IMR-90 (cell line): ENCODE results near the gene SSTR1. TPM values are rescaled to one million over a fixed set of nuclear protein-coding genes. Genes with fewer than 3 reads are reported as not detected.
A peak's percentile ranks its signal among the peaks of the same experiment; 100 is the strongest.

Experiments
- ATAC-seq: fragments of 200-7000 bp; cut with Tn5 transposase; 2 replicates; pipeline ENCODE4 v1.9.1; 2020; ENCODE audit warnings: low read depth, mild to moderate bottlenecking, moderate library complexity
- BruUV-seq: library from RNA; stranded (reverse); fragments of 400-500 nt; replicated peaks from 2 replicates; lab custom pipeline; 2021; lab: Mats Ljungman, UMichigan
- CTCF ChIA-PET: fragments of 300-600 bp; formaldehyde crosslinking; extraction: SDS; loops from one replicate; lab custom pipeline; 2021; ENCODE audit warnings: antibody characterized with exemption; lab: Yijun Ruan, JAX
- POLR2A ChIA-PET: fragments of 300-600 bp; sonication (Branson Sonifier 250); formaldehyde crosslinking; loops from one replicate; lab custom pipeline; 2022; ENCODE audit warnings: antibody characterized with exemption; ENCODE audit not compliant: unreplicated experiment; lab: Charles Lee
- DNase-seq: peaks from one replicate; pipeline ENCODE4 v3.0.0; 2013
- H2AFZ ChIP-seq: replicated peaks from 2 replicates; pipeline ENCODE3; 2013; ENCODE audit warnings: low read length, mild to moderate bottlenecking; ENCODE audit not compliant: poor library complexity
- H2AK5ac ChIP-seq: 2 replicates; pipeline ENCODE4 v1.6.1; 2013; ENCODE audit warnings: low read depth, low read length, inconsistent platforms
- H2AK9ac ChIP-seq: replicated peaks from 2 replicates; pipeline ENCODE3; 2013; ENCODE audit warnings: mild to moderate bottlenecking, low read depth, low read length, moderate library complexity; ENCODE audit not compliant: poor library complexity
- H2BK120ac ChIP-seq: 2 replicates; pipeline ENCODE4 v1.6.1; 2013; ENCODE audit warnings: low read depth, low read length, inconsistent platforms
- H2BK15ac ChIP-seq: 3 replicates; pipeline ENCODE4 v1.6.1; 2013; ENCODE audit warnings: low read depth, low read length, inconsistent platforms
- H2BK20ac ChIP-seq: 2 replicates; pipeline ENCODE4 v1.6.1; 2013; ENCODE audit warnings: low read depth, mild to moderate bottlenecking, inconsistent platforms, low read length, moderate library complexity
- H2BK5ac ChIP-seq: 2 replicates; pipeline ENCODE4 v1.6.1; 2013; ENCODE audit warnings: mild to moderate bottlenecking, low read depth, low read length, inconsistent platforms; ENCODE audit not compliant: poor library complexity, severe bottlenecking
- H3K14ac ChIP-seq: replicated peaks from 2 replicates; pipeline ENCODE4 v1.6.1; 2013; ENCODE audit warnings: low read depth, low read length, inconsistent platforms
- H3K18ac ChIP-seq: 2 replicates; pipeline ENCODE4 v1.6.1; 2013; ENCODE audit warnings: low read depth, low read length, control low read depth
- H3K23ac ChIP-seq: 2 replicates; pipeline ENCODE4 v1.6.1; 2013; ENCODE audit warnings: low read depth, low read length, inconsistent platforms
- H3K27ac ChIP-seq: 2 replicates; pipeline ENCODE4 v1.5.1; 2013; ENCODE audit warnings: mild to moderate bottlenecking, control low read depth, low read length; ENCODE audit not compliant: insufficient read depth
- H3K27me3 ChIP-seq: 2 replicates; pipeline ENCODE4 v1.6.1; 2013; ENCODE audit warnings: low read length; ENCODE audit not compliant: control insufficient read depth, insufficient read depth
- H3K36me3 ChIP-seq: 2 replicates; pipeline ENCODE4 v1.6.1; 2013; ENCODE audit warnings: low read length, mixed read lengths; ENCODE audit not compliant: control insufficient read depth, insufficient read depth
- H3K4ac ChIP-seq: 2 replicates; pipeline ENCODE4 v1.6.1; 2013; ENCODE audit warnings: low read depth, low read length, inconsistent platforms
- H3K4me1 ChIP-seq: 2 replicates; pipeline ENCODE4 v1.6.1; 2013; ENCODE audit warnings: low read length, mixed read lengths; ENCODE audit not compliant: control insufficient read depth, insufficient read depth
- H3K4me2 ChIP-seq: 2 replicates; pipeline ENCODE4 v1.6.1; 2013; ENCODE audit warnings: low read depth, mild to moderate bottlenecking, control low read depth, low read length, moderate library complexity
- H3K4me3 ChIP-seq: 2 replicates; pipeline ENCODE4 v1.5.1; 2013; ENCODE audit warnings: low read depth, mild to moderate bottlenecking, control low read depth, low read length, moderate library complexity; ENCODE audit not compliant: insufficient read depth
- H3K56ac ChIP-seq: 2 replicates; pipeline ENCODE4 v1.6.1; 2013; ENCODE audit warnings: low read length, inconsistent platforms; ENCODE audit not compliant: insufficient read depth; ENCODE audit errors: extremely low read depth
- H3K79me1 ChIP-seq, 2 experiments: 2 replicates each; pipeline ENCODE4 v1.6.1; 2013; ENCODE audit warnings: low read length in 2 of 2, inconsistent platforms in 1 of 2, low read depth in 1 of 2
- H3K9ac ChIP-seq: 2 replicates; pipeline ENCODE4 v1.6.1; 2013; ENCODE audit warnings: low read depth, low read length, control low read depth
- H3K9me1 ChIP-seq: 2 replicates; pipeline ENCODE4 v1.6.1; 2013; ENCODE audit warnings: low read length, inconsistent platforms; ENCODE audit not compliant: insufficient read depth
- H3K9me3 ChIP-seq: 2 replicates; pipeline ENCODE4 v1.6.1; 2013; ENCODE audit warnings: low read length; ENCODE audit not compliant: control insufficient read depth, insufficient read depth
- H4K20me1 ChIP-seq: 2 replicates; pipeline ENCODE4 v1.6.1; 2013; ENCODE audit warnings: low read length, inconsistent platforms; ENCODE audit not compliant: insufficient read depth
- H4K5ac ChIP-seq: 2 replicates; pipeline ENCODE4 v1.6.1; 2013; ENCODE audit warnings: mild to moderate bottlenecking, low read depth, low read length, control low read depth
- H4K8ac ChIP-seq, 2 experiments: 2 replicates each; pipeline ENCODE4 v1.6.1; 2013; ENCODE audit warnings: low read depth in 2 of 2, low read length in 2 of 2, control low read depth in 1 of 2, inconsistent platforms in 1 of 2
- H4K91ac ChIP-seq: 2 replicates; pipeline ENCODE4 v1.6.1; 2013; ENCODE audit warnings: low read depth, low read length, inconsistent platforms; ENCODE audit not compliant: insufficient read depth
- BHLHE40 ChIP-seq: fragments of 150-350 bp; IDR thresholded peaks from 2 replicates; pipeline ENCODE4 v1.6.1; 2016; ENCODE audit warnings: mild to moderate bottlenecking, low read depth, low read length
- CEBPB ChIP-seq: IDR thresholded peaks from 2 replicates; pipeline ENCODE4 v1.6.1; 2012; ENCODE audit warnings: low read depth, low read length, improper control_type of control experiment
- FOS ChIP-seq: fragments of 150-350 bp; IDR thresholded peaks from 2 replicates; pipeline ENCODE4 v1.6.1; 2016; ENCODE audit warnings: low read depth, low read length
- MAFK ChIP-seq: IDR thresholded peaks from 2 replicates; pipeline ENCODE4 v1.6.1; 2012; ENCODE audit warnings: low read depth, low read length, improper control_type of control experiment
- MAZ ChIP-seq: IDR thresholded peaks from 2 replicates; pipeline ENCODE4 v1.6.1; 2012; ENCODE audit warnings: low read depth, mild to moderate bottlenecking, low read length, improper control_type of control experiment, moderate library complexity, borderline replicate concordance
- MXI1 ChIP-seq: IDR thresholded peaks from 2 replicates; pipeline ENCODE4 v1.6.1; 2012; ENCODE audit warnings: low read depth, mild to moderate bottlenecking, low read length, moderate library complexity, borderline replicate concordance
- NFE2L2 ChIP-seq: fragments of 150-350 bp; IDR thresholded peaks from 2 replicates; pipeline ENCODE4 v1.6.1; 2016; ENCODE audit warnings: low read depth, mild to moderate bottlenecking, low read length
- POLR2A ChIP-seq: IDR thresholded peaks from 2 replicates; pipeline ENCODE4 v1.6.1; 2012; ENCODE audit warnings: mild to moderate bottlenecking, low read depth, low read length
- RAD21 ChIP-seq: IDR thresholded peaks from 2 replicates; pipeline ENCODE4 v1.6.1; 2012; ENCODE audit warnings: low read length, improper control_type of control experiment
- RCOR1 ChIP-seq: IDR thresholded peaks from 2 replicates; pipeline ENCODE4 v1.6.1; 2012; ENCODE audit warnings: mild to moderate bottlenecking, low read length, improper control_type of control experiment; ENCODE audit not compliant: insufficient replicate concordance
- RFX5 ChIP-seq: IDR thresholded peaks from 2 replicates; pipeline ENCODE4 v1.8.0; 2012; ENCODE audit warnings: low read depth, mild to moderate bottlenecking, low read length, moderate library complexity
- SMC3 ChIP-seq: fragments of 150-350 bp; IDR thresholded peaks from 2 replicates; pipeline ENCODE4 v1.6.1; 2016; ENCODE audit warnings: low read depth, mild to moderate bottlenecking, antibody characterized with exemption, low read length, moderate library complexity
- WGBS, 2 experiments: methylation state at CpG; one replicate each; pipeline versions ENCODE4 v1.1.5 to v1.1.7; 2013; ENCODE audit warnings: missing lambda C conversion rate in 2 of 2; ENCODE audit not compliant: insufficient read length in 1 of 2; ENCODE audit errors: extremely low coverage in 2 of 2; 5-methylcytosine and 5-hydroxymethylcytosine counted together
- dilution Hi-C: fragments of 300-500 bp; cut with HindIII; formaldehyde crosslinking; loops from one replicate; pipeline ENCODE4 v1.14.3; 2018; ENCODE audit warnings: low sequenced_read_pairs; ENCODE audit not compliant: unreplicated experiment
- in situ Hi-C: fragments of 300-500 bp; cut with MboI; formaldehyde crosslinking; loops from 3 replicates; pipeline ENCODE4 v1.14.3; 2019; ENCODE audit warnings: low sequenced_read_pairs, inconsistent platforms, mixed read lengths
- intact Hi-C: fragments of 100-400 bp; cut with micrococcal nuclease; formaldehyde crosslinking; loops from 2 replicates; pipeline ENCODE4 v1.10.0; 2022
- polyA plus RNA-seq, 3 experiments: library from polyadenylated mRNA; depleted of rRNA; stranded (reverse); fragments of >200 nt; gene quantifications; 2 replicates each; pipeline ENCODE4 v1.2.3, GENCODE V29; 2012; ENCODE audit warnings: low replicate concordance in 1 of 3
- total RNA-seq: library from RNA; depleted of rRNA; stranded (reverse); fragments of >200 nt; gene quantifications from 2 replicates; pipeline ENCODE4 v1.2.3, GENCODE V29; 2012
- TF ChIP-seq, protein P1 (sequence below): fragments of 150-350 bp; IDR thresholded peaks from 2 replicates; pipeline ENCODE4 v1.6.1; 2017; ENCODE audit warnings: mild to moderate bottlenecking, antibody characterized with exemption, low read length, low read depth
- TF ChIP-seq, protein P2 (sequence below): conservative IDR thresholded peaks from 2 replicates; pipeline ENCODE4 v1.5.1; 2012; ENCODE audit warnings: mild to moderate bottlenecking, low read depth, low read length, improper control_type of control experiment

SSTR1 gene
- total and polyA plus RNA-seq, 2 of the 4 experiments (the other 2 are of a cell fraction) = 1.1 to 5.5 TPM

GRCh38 chr14:38254571-38255407, 47.1 kb downstream of the SSTR1 start:
- H2BK20ac ChIP-seq = peak overlapping the region; percentile 63; the same call in 1 of the 2 replicates
- no peak overlapping the region for H3K18ac ChIP-seq
- dilution Hi-C loops = no loop called here
- ChIA-PET CTCF (no interaction called here), POLR2A (no interaction called here)
- H2BK15ac ChIP-seq = peak overlapping the region; percentile 78; the same call in 1 of the 3 replicates
- no peaks in the 10 kb centered on the region for H3K9me1 ChIP-seq
- H2BK5ac ChIP-seq = peak overlapping the region; percentile 60
- ATAC-seq (no peak), DNase-seq (no peak)
- no TSS peak for BruUV-seq
- H3K4me2 ChIP-seq = peak overlapping the region; percentile 46
- H4K5ac ChIP-seq = 0 out of 2 replicates have a peak overlapping the region, but pooled peaks have one; percentile 31
- no peaks in the 10 kb centered on the region for H3K27me3 ChIP-seq
- peak overlapping the region; percentile 29; the same call in 1 of the 2 replicates for H3K9ac ChIP-seq
- peak overlapping the region; percentile 78 for H2AFZ ChIP-seq
- H2AK5ac ChIP-seq = peak overlapping the region; percentile 46; the same call in 1 of the 2 replicates
- H3K4ac ChIP-seq = peak overlapping the region; percentile 60
- peak overlapping the region; percentile 83 for H3K23ac ChIP-seq
- H3K4me1 ChIP-seq = peaks cover 2% of the 10 kb centered on the region; the same call in 1 of the 2 replicates
- no peaks in the 10 kb centered on the region for H3K36me3 ChIP-seq
- H3K27ac ChIP-seq = peak overlapping the region; percentile 27
- H2AK9ac ChIP-seq = peak overlapping the region; percentile 76
- no peaks in the 10 kb centered on the region for H3K79me1 ChIP-seq
- peak overlapping the region; percentile 32 for H4K91ac ChIP-seq
- H3K4me3 ChIP-seq = peak overlapping the region; percentile 31
- H3K9me3 ChIP-seq = 0 out of 2 replicates have a peak, but pooled peaks cover 2% of the 10 kb centered on the region
- no peaks in the 10 kb centered on the region for H4K20me1 ChIP-seq
- WGBS, 2 experiments = 30% methylated on average over 11 of the region's 44 CpGs; no CpG with 5 or more reads in 1 of the 2 experiments
- peak overlapping the region; percentile 33 to 52; a peak in 2 of 4 replicates for H4K8ac ChIP-seq
- peak overlapping the region; percentile 59; the same call in 1 of the 2 replicates for H3K14ac ChIP-seq
- in situ Hi-C loops = no loop called here
- peak overlapping the region; percentile 83 for H2BK120ac ChIP-seq
- intact Hi-C loops = loop anchor here (5.0 kb wide), 1 partner anchor 148 kb away; no protein-coding TSS in a partner anchor
- H3K56ac ChIP-seq = peak overlapping the region; percentile 33; the same call in 1 of the 2 replicates
- no peak for TF ChIP-seq RAD21
- TF ChIP-seq MXI1 = no peak
- no peak for TF ChIP-seq RFX5
- no peak for TF ChIP-seq MAFK
- TF ChIP-seq BHLHE40 = no peak
- no peak for TF ChIP-seq CEBPB
- TF ChIP-seq SMC3 = no peak
- TF ChIP-seq NFE2L2 = no peak
- TF ChIP-seq, protein P1, sequence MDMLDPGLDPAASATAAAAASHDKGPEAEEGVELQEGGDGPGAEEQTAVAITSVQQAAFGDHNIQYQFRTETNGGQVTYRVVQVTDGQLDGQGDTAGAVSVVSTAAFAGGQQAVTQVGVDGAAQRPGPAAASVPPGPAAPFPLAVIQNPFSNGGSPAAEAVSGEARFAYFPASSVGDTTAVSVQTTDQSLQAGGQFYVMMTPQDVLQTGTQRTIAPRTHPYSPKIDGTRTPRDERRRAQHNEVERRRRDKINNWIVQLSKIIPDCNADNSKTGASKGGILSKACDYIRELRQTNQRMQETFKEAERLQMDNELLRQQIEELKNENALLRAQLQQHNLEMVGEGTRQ = no peak
- TF ChIP-seq FOS = no peak
- no peak for TF ChIP-seq MAZ
- TF ChIP-seq, protein P2, sequence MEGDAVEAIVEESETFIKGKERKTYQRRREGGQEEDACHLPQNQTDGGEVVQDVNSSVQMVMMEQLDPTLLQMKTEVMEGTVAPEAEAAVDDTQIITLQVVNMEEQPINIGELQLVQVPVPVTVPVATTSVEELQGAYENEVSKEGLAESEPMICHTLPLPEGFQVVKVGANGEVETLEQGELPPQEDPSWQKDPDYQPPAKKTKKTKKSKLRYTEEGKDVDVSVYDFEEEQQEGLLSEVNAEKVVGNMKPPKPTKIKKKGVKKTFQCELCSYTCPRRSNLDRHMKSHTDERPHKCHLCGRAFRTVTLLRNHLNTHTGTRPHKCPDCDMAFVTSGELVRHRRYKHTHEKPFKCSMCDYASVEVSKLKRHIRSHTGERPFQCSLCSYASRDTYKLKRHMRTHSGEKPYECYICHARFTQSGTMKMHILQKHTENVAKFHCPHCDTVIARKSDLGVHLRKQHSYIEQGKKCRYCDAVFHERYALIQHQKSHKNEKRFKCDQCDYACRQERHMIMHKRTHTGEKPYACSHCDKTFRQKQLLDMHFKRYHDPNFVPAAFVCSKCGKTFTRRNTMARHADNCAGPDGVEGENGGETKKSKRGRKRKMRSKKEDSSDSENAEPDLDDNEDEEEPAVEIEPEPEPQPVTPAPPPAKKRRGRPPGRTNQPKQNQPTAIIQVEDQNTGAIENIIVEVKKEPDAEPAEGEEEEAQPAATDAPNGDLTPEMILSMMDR = no peak
- TF ChIP-seq RCOR1 = no peak
- no peak for TF ChIP-seq POLR2A
